ENCODE results near the gene EEFSEC. TPM values are rescaled to one million over a fixed set of nuclear protein-coding genes. Genes with fewer than 3 reads are reported as not detected.
A peak's percentile ranks its signal among the peaks of the same experiment; 100 is the strongest.

Gene EEFSEC
- total and polyA plus RNA-seq, 2 of the 8 experiments (the other 6 are each of a cell fraction or from before 2014, with no cell fraction given): 13.1 to 19.8 TPM

DNA sequence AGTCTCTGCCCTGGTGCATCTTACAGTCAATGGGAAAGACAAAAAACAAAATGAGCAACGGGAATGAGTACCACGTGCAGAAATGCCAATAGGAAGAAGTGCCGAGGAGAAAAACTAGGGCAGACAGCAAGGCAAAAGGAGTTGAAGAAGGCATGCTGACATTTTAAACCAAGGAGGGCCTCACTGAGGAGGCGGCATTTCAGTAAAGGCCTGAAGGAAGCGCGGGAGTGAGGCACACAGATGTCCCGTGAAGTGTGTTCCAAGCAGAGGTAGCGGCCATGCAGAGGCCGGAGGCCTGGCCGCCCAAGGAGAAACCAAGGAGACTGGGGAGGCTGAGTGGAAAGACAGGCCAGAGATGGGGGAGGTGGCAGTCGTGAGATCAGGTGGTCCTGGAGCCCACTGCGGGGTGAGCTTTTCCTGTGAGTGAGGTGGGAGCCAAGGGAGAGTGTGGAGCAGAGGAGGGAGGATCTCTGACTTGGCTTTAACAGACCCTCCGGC lies 278.6 kb downstream of the EEFSEC start (continued):
- TF ChIP-seq CTBP2 (IDR thresholded peaks at IDR 0.05; ENCODE audit: borderline replicate concordance, insufficient read depth, insufficient read length, low read length) (no peak), EZH2 (IDR thresholded peaks at IDR 0.05; ENCODE audit: low read depth, low read length, severe bottlenecking) (peak; percentile 64)
- TF ChIP-seq, protein P1, sequence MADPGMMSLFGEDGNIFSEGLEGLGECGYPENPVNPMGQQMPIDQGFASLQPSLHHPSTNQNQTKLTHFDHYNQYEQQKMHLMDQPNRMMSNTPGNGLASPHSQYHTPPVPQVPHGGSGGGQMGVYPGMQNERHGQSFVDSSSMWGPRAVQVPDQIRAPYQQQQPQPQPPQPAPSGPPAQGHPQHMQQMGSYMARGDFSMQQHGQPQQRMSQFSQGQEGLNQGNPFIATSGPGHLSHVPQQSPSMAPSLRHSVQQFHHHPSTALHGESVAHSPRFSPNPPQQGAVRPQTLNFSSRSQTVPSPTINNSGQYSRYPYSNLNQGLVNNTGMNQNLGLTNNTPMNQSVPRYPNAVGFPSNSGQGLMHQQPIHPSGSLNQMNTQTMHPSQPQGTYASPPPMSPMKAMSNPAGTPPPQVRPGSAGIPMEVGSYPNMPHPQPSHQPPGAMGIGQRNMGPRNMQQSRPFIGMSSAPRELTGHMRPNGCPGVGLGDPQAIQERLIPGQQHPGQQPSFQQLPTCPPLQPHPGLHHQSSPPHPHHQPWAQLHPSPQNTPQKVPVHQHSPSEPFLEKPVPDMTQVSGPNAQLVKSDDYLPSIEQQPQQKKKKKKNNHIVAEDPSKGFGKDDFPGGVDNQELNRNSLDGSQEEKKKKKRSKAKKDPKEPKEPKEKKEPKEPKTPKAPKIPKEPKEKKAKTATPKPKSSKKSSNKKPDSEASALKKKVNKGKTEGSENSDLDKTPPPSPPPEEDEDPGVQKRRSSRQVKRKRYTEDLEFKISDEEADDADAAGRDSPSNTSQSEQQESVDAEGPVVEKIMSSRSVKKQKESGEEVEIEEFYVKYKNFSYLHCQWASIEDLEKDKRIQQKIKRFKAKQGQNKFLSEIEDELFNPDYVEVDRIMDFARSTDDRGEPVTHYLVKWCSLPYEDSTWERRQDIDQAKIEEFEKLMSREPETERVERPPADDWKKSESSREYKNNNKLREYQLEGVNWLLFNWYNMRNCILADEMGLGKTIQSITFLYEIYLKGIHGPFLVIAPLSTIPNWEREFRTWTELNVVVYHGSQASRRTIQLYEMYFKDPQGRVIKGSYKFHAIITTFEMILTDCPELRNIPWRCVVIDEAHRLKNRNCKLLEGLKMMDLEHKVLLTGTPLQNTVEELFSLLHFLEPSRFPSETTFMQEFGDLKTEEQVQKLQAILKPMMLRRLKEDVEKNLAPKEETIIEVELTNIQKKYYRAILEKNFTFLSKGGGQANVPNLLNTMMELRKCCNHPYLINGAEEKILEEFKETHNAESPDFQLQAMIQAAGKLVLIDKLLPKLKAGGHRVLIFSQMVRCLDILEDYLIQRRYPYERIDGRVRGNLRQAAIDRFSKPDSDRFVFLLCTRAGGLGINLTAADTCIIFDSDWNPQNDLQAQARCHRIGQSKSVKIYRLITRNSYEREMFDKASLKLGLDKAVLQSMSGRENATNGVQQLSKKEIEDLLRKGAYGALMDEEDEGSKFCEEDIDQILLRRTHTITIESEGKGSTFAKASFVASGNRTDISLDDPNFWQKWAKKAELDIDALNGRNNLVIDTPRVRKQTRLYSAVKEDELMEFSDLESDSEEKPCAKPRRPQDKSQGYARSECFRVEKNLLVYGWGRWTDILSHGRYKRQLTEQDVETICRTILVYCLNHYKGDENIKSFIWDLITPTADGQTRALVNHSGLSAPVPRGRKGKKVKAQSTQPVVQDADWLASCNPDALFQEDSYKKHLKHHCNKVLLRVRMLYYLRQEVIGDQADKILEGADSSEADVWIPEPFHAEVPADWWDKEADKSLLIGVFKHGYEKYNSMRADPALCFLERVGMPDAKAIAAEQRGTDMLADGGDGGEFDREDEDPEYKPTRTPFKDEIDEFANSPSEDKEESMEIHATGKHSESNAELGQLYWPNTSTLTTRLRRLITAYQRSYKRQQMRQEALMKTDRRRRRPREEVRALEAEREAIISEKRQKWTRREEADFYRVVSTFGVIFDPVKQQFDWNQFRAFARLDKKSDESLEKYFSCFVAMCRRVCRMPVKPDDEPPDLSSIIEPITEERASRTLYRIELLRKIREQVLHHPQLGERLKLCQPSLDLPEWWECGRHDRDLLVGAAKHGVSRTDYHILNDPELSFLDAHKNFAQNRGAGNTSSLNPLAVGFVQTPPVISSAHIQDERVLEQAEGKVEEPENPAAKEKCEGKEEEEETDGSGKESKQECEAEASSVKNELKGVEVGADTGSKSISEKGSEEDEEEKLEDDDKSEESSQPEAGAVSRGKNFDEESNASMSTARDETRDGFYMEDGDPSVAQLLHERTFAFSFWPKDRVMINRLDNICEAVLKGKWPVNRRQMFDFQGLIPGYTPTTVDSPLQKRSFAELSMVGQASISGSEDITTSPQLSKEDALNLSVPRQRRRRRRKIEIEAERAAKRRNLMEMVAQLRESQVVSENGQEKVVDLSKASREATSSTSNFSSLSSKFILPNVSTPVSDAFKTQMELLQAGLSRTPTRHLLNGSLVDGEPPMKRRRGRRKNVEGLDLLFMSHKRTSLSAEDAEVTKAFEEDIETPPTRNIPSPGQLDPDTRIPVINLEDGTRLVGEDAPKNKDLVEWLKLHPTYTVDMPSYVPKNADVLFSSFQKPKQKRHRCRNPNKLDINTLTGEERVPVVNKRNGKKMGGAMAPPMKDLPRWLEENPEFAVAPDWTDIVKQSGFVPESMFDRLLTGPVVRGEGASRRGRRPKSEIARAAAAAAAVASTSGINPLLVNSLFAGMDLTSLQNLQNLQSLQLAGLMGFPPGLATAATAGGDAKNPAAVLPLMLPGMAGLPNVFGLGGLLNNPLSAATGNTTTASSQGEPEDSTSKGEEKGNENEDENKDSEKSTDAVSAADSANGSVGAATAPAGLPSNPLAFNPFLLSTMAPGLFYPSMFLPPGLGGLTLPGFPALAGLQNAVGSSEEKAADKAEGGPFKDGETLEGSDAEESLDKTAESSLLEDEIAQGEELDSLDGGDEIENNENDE (IDR thresholded peaks at IDR 0.05; ENCODE audit: insufficient replicate concordance, low read length): no peak
